Cardiac atrium fibroblast (primary cell): Measurements from ENCODE around the gene ROBO4. TPM values are rescaled to one million over a fixed set of nuclear protein-coding genes. Genes with fewer than 3 reads are reported as not detected.

Experiments
- total RNA-seq: library from RNA; depleted of rRNA; stranded (reverse); fragments of >200 nt; gene quantifications from 2 replicates; pipeline ENCODE4 v1.2.3, GENCODE V29; 2015

The ROBO4 gene
- 25.6 and 32.9 TPM in 2 replicates for total RNA-seq

DNA sequence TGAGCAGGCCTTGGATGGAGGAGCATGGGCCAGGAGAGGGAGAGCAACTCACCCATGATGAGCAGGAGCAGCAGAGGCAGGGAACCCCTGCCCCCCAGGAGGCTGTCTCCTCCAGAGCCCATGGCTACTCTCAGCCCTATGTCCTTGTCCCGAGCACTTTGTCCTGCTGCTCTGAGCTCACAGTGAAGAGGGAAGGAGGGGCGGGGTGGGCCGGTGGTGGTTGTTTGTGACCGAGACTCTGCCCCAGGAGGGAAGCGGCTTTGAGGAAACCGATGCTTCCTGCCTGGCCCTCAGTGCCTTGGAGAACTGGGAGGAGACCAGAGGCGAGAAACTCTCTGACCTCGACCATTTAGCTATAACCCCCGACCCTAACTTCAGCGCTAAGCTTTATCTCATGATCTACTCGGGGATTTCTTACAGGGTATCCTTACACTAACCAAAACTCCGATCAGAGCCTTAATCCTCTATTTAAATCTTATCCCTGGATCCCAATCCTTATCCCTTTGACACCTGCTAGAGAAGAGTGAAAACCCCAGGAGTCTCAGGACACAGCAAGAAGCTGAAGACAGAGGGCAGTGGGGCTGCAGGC, at the start of gene ROBO4:
ROBO4 (minus strand) TSS at position 192 of the 589 bp plus-strand sequence; CDS start at position 122, 70 bp downstream.

DNA sequence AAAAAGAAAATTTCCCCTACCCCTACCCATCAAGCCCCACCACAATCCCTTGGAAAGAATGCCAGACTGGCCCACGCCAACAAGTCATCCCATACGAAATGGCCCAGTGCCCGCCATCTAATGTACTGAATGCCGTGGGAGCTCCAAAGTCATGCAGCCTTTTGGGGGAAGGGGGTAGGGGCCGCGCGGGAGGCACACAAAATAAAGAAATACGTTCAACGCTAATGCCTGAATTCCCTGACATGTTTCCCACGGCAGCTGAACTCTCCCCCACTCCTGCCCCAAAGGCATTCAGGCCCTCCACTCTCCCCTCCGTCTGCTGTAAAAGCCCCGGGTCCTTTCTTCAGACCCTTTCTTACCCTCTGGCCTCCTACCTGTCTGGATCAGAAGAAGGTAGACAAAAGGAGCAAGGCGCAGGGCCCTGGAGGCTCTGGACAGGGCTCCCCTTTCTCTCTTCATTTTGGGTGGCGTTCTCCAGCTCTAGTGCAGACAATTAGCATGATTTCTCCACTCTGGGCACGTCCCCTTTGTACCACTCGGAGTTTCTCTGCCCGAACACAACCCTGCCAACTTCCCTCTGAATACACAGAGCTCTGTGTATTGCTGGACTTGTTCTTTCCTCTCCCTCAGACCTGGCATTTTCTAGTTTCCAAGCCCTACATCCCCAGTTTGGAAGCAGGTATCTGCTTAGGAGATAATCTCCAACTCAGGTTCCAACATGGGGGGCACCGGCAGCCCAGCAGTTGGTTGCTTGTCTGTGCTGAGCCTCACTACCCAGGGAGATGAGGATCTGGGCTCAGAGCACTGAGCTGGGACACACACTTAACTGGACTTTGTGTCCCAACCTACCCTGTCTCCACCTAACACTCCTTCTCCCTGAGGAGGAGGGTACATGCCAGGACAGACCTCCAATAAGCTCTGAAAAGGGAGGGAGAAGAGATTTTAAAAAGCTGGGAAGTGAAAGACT, 38.2 kb upstream of the ROBO4 start, which contains the start of gene HEPACAM:
HEPACAM (minus strand) TSS at position 500 of the 967 bp plus-strand sequence; CDS start at position 459, 41 bp downstream.

DNA sequence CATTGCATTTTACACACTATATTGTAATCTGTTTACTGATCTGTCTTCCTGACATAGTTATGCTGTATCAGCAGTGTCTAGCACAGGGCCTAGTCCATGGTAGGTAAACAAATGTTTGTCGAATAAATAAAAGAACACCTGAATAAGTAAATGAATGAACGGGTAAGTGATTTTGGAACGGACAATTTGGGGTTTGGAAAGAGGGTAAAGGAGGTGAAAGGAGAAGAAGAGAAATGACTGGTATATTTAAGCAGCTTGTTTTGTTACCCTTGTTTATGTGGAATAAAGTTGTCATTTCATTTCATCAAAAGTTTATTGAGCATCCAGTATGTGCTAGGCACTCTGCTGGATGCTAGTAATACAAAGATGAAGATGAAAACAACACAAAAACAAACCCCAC, 21.3 kb upstream of the ROBO4 start, which contains the start of gene HEPN1:
HEPN1 (plus strand) TSS at position 301 of the 400 bp plus-strand sequence.

DNA sequence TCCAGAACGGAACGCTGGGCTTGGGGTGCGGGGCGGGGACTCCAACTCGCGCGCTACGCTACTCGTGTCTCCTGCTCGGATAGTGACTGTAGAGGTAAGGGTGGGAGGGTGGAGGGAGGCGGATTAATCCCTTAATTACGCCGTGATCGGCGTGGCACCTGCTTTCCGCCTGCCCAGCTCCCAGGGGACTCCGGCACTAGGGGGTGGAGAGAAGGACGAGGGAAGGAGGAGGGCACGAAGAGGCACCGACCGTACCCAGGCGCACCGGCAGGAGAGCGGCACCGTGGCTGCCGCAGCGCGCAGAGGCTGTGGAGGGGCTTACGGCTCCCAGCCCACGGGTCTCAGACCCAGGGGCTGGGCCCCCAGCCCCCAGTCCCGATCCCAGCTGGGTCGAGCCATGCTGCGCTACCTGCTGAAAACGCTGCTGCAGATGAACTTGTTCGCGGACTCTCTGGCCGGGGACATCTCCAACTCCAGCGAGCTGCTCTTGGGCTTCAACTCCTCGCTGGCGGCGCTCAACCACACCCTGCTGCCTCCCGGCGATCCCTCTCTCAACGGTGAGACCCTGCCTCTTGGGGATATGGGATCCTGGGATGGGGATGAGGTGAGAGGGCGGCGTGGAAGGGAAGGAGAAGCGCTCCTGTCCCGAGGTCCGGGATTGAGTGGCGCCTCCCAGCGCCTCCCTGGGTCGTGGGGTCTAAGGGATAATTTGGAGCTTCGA, 32.3 kb downstream of the ROBO4 start, which contains the start of gene ROBO3:
ROBO3 (plus strand) TSS at position 252 of the 721 bp plus-strand sequence; CDS start at position 398, 146 bp downstream.

Other genes starting within 250 kb of the ROBO4 start
- gene SIAE, start 224.1 kb downstream of the ROBO4 start, total RNA-seq: 19.5 and 23.2 TPM in 2 replicates
- 4.9 and 6.3 TPM in 2 replicates for gene SPA17, start 224.0 kb downstream of the ROBO4 start, total RNA-seq
- gene NRGN, start 157.9 kb downstream of the ROBO4 start, total RNA-seq: 0.16 and 0.36 TPM in 2 replicates
- not detected in 2 replicates for gene VSIG2, start 145.6 kb downstream of the ROBO4 start, total RNA-seq
- 2.2 and 15.2 TPM in 2 replicates for gene ESAM, start 135.6 kb downstream of the ROBO4 start, total RNA-seq
- gene MSANTD2, start 97.5 kb downstream of the ROBO4 start, total RNA-seq: 5.8 and 19.1 TPM in 2 replicates
- gene ROBO3, start 32.4 kb downstream of the ROBO4 start, total RNA-seq: 16.0 and 36.5 TPM in 2 replicates
- gene HEPN1, start 21.4 kb upstream of the ROBO4 start, total RNA-seq: not detected in 2 replicates
- gene HEPACAM, start 38.2 kb upstream of the ROBO4 start, total RNA-seq: not detected in 2 replicates
- 0.97 and 3.1 TPM in 2 replicates for gene CCDC15, start 56.3 kb upstream of the ROBO4 start, total RNA-seq
- 0.16 and 0.18 TPM in 2 replicates for gene SLC37A2, start 165.4 kb upstream of the ROBO4 start, total RNA-seq
- gene TMEM218, start 213.8 kb upstream of the ROBO4 start, total RNA-seq: 26.7 and 29.8 TPM in 2 replicates